PFSK-1 (cell line): ENCODE measurements around the gene MINDY4B.

ENCODE experiments used
- POLR2AphosphoS5 ChIP-seq: IDR thresholded peaks from 2 replicates; pipeline ENCODE4 v1.6.1; 2012; ENCODE audit warnings: low read depth, mild to moderate bottlenecking, control low read depth, low read length, moderate library complexity
- REST ChIP-seq, 2 experiments: IDR thresholded peaks; 2 replicates each; pipeline versions ENCODE4 v1.6.1 to v1.8.0; 2011 to 2012; ENCODE audit warnings: low read depth in 2 of 2, low read length in 2 of 2, control low read depth in 1 of 2, inconsistent platforms in 1 of 2, mild to moderate bottlenecking in 1 of 2, moderate library complexity in 1 of 2; ENCODE audit not compliant: insufficient read depth in 1 of 2
- SIN3A ChIP-seq: IDR thresholded peaks from 2 replicates; pipeline ENCODE4 v1.6.1; 2012; ENCODE audit warnings: mild to moderate bottlenecking, low read length, moderate library complexity, borderline replicate concordance; ENCODE audit not compliant: insufficient read depth
- TAF1 ChIP-seq: IDR thresholded peaks from 2 replicates; pipeline ENCODE4 v1.6.1; 2012; ENCODE audit warnings: low read length, control low read depth, borderline replicate concordance; ENCODE audit not compliant: insufficient read depth

- no peak for TF ChIP-seq REST (IDR thresholded peaks at IDR 0.05; ENCODE audit: insufficient read depth in 1 of 2, low read depth in 2 of 2, low read length in 2 of 2)
- no peak for TF ChIP-seq TAF1
- TF ChIP-seq POLR2AphosphoS5, result no peak
- no peak for TF ChIP-seq SIN3A
Observed at GRCh38 chr3:150905339-150905738, at the start of gene MINDY4B.
